K562 (cell line): ENCODE measurements around the gene AQP2.

Experiments used
- CREM ChIP-seq: IDR thresholded peaks from 2 replicates; pipeline ENCODE4 v1.6.1; 2014; ENCODE audit warnings: antibody characterized with exemption, low read depth
- DPF2 ChIP-seq: fragments of 450-650 bp; IDR thresholded peaks from 2 replicates; pipeline ENCODE4 v1.6.1; 2016
- FOS ChIP-seq: IDR thresholded peaks from 3 replicates; pipeline ENCODE4 v1.6.1; 2011; ENCODE audit not compliant: insufficient read length; ENCODE audit errors: extremely low read depth
- MLLT1 ChIP-seq, 2 experiments: fragments of 450-650 bp; IDR thresholded peaks; 2 replicates each; pipeline ENCODE4 v1.6.1; 2016
- SRF ChIP-seq, 2 experiments: fragments of 250-450, 450-650 bp in 1 of 2; sonication (Bioruptor Pico) in 1 of 2; sonication (generic) in 1 of 2; formaldehyde crosslinking; IDR thresholded peaks; 2 replicates each; pipeline versions ENCODE4 v1.5.0 to v1.5.1; 2020 to 2022; ENCODE audit warnings: mild to moderate bottlenecking in 1 of 2, missing genetic modification reagents in 1 of 2

GRCh38 chr12:49911213-49911605 is 39.3 kb upstream of the AQP2 start:
- no peak for TF ChIP-seq CREM
- TF ChIP-seq FOS: no peak
- TF ChIP-seq SRF (CRISPR knock-in tag; IDR thresholded peaks at IDR 0.05): no peak
- no peak for TF ChIP-seq DPF2
- TF ChIP-seq MLLT1 (IDR thresholded peaks at IDR 0.05): no peak
